ENCODE measurements around the gene OLIG3. TPM values are rescaled to one million over a fixed set of nuclear protein-coding genes. Genes with fewer than 3 reads are reported as not detected.

OLIG3 gene
- total RNA-seq (2022; extraction: Qiagen RNA extraction) = not detected in 5 replicates

GRCh38 chr6:137494281-137494987, at the start of gene OLIG3:
Gene OLIG3 (minus strand): TSS chr6:137494394. CDS start chr6:137494170, 224 bp downstream.

All from A549 treated with CORT108297 at 1 μM for 4 hours (cell line).